ENCODE data around the gene QRFP.

The QRFP gene

GRCh38 chr9:130890870-130891687 is 5.5 kb downstream of the QRFP start:
- DNase-seq (ENCODE audit: low spot score): no peak

- no peak for DNase-seq (ENCODE audit: low spot score)
Measured at GRCh38 chr9:130890124-130890523, 6.5 kb downstream of the QRFP start.

GRCh38 chr9:130888146-130888885 is 8.3 kb downstream of the QRFP start:
- no peak for DNase-seq (ENCODE audit: low spot score)

GRCh38 chr9:130887494-130888144 is 9.0 kb downstream of the QRFP start:
- no peak for DNase-seq (ENCODE audit: low spot score)

- no peak for DNase-seq (ENCODE audit: low spot score)
Measured at GRCh38 chr9:130886981-130887380, 9.6 kb downstream of the QRFP start.

- DNase-seq (ENCODE audit: low spot score): no peak
Measured at GRCh38 chr9:130885484-130886375, 10.9 kb downstream of the QRFP start.

GRCh38 chr9:130884542-130885483 is 11.8 kb downstream of the QRFP start:
- DNase-seq (ENCODE audit: low spot score): no peak

GRCh38 chr9:130884111-130884531 is 12.5 kb downstream of the QRFP start:
- DNase-seq (ENCODE audit: low spot score): no peak

- DNase-seq (ENCODE audit: low spot score): no peak
Measured at GRCh38 chr9:130883479-130883878, 13.1 kb downstream of the QRFP start.

- no peak for DNase-seq (ENCODE audit: low spot score)
Measured at GRCh38 chr9:130882696-130883225, 13.9 kb downstream of the QRFP start.

- no peak for DNase-seq (ENCODE audit: low spot score)
Measured at GRCh38 chr9:130881516-130881915, 15.1 kb downstream of the QRFP start.

- no peak for DNase-seq (ENCODE audit: low spot score)
Measured at GRCh38 chr9:130880599-130881220, 15.9 kb downstream of the QRFP start.

- no peak for DNase-seq (ENCODE audit: low spot score)
Measured at GRCh38 chr9:130879863-130880411, 16.7 kb downstream of the QRFP start.

- no peak for DNase-seq (ENCODE audit: low spot score)
Measured at GRCh38 chr9:130878295-130878694, 18.3 kb downstream of the QRFP start.

- DNase-seq (ENCODE audit: low spot score): no peak
Measured at GRCh38 chr9:130877300-130877699, 19.3 kb downstream of the QRFP start.

- DNase-seq (ENCODE audit: low spot score): no peak
Measured at GRCh38 chr9:130874783-130875182, 21.8 kb downstream of the QRFP start.

GRCh38 chr9:130873966-130874365 is 22.6 kb downstream of the QRFP start:
- DNase-seq (ENCODE audit: low spot score): no peak

GRCh38 chr9:130872912-130873503 is 23.6 kb downstream of the QRFP start:
- DNase-seq (ENCODE audit: low spot score): no peak

GRCh38 chr9:130872508-130872907 is 24.1 kb downstream of the QRFP start:
- DNase-seq (ENCODE audit: low spot score): no peak
